Glomerular visceral epithelial cell (primary cell): Measurements from ENCODE around the gene CDRT15L2.
"Not testable (repeated sequence)": the region's sequence is repeated elsewhere in the genome, so short reads cannot be mapped to it uniquely, and the experiment has no call there.

Source experiments
- DNase-seq: peaks from one replicate; pipeline ENCODE4 v3.0.0-alpha.2; 2016; ENCODE audit errors: extremely low spot score

CDRT15L2 gene

GRCh38 chr17:20579424-20579823, at the start of gene CDRT15L2:
Gene CDRT15L2, plus strand, starts transcription at chr17:20579724. Its CDS starts 20 bp downstream, at chr17:20579744.
- DNase-seq, result not testable (repeated sequence)

- DNase-seq, result not testable (repeated sequence)
These were observed 49.4 kb upstream of the CDRT15L2 start for GRCh38 chr17:20530104-20530503.

- DNase-seq, result peak; percentile 33
These were observed 46.9 kb upstream of the CDRT15L2 start for GRCh38 chr17:20532544-20533090.

- DNase-seq, result not testable (repeated sequence)
These were observed 46.3 kb upstream of the CDRT15L2 start for GRCh38 chr17:20533206-20533605.

- DNase-seq, result not testable (repeated sequence)
These were observed 44.6 kb upstream of the CDRT15L2 start for GRCh38 chr17:20534711-20535550.

GRCh38 chr17:20540414-20540813, 39.1 kb upstream of the CDRT15L2 start:
- DNase-seq, result not testable (repeated sequence)

- not testable (repeated sequence) for DNase-seq
These were observed 38.7 kb upstream of the CDRT15L2 start for GRCh38 chr17:20540865-20541264.

GRCh38 chr17:20541853-20542546, 37.5 kb upstream of the CDRT15L2 start:
- DNase-seq, result not testable (repeated sequence)

GRCh38 chr17:20547923-20548322, 31.6 kb upstream of the CDRT15L2 start:
- DNase-seq, result not testable (repeated sequence)

- not testable (repeated sequence) for DNase-seq
These were observed 26.6 kb upstream of the CDRT15L2 start for GRCh38 chr17:20552920-20553319.

GRCh38 chr17:20554728-20555127, 24.8 kb upstream of the CDRT15L2 start:
- DNase-seq, result not testable (repeated sequence)

GRCh38 chr17:20555135-20556010, 24.2 kb upstream of the CDRT15L2 start:
- DNase-seq, result not testable (repeated sequence)

- not testable (repeated sequence) for DNase-seq
These were observed 21.4 kb upstream of the CDRT15L2 start for GRCh38 chr17:20558096-20558495.

GRCh38 chr17:20559018-20559417, 20.5 kb upstream of the CDRT15L2 start:
- not testable (repeated sequence) for DNase-seq

GRCh38 chr17:20562587-20562986, 16.9 kb upstream of the CDRT15L2 start:
- DNase-seq, result no peak

- not testable (repeated sequence) for DNase-seq
These were observed 14.3 kb upstream of the CDRT15L2 start for GRCh38 chr17:20565245-20565644.

- no peak for DNase-seq
These were observed 13.8 kb upstream of the CDRT15L2 start for GRCh38 chr17:20565711-20566110.

- not testable (repeated sequence) for DNase-seq
These were observed 12.8 kb upstream of the CDRT15L2 start for GRCh38 chr17:20566736-20567135.

GRCh38 chr17:20567421-20567820, 12.1 kb upstream of the CDRT15L2 start:
- DNase-seq, result not testable (repeated sequence)

- DNase-seq, result not testable (repeated sequence)
These were observed 10.9 kb upstream of the CDRT15L2 start for GRCh38 chr17:20568604-20569003.

- DNase-seq, result not testable (repeated sequence)
These were observed 7.9 kb upstream of the CDRT15L2 start for GRCh38 chr17:20571653-20572052.
